VCaP (cell line): ENCODE data around the gene CALML5.

Experiments
- H3K27ac ChIP-seq: fragments of 450-650 bp; 2 replicates; pipeline ENCODE4 v1.5.1; 2017
- TF ChIP-seq, protein P1 (sequence below): fragments of 450-650 bp; conservative IDR thresholded peaks from 2 replicates; pipeline ENCODE4 v1.5.1; 2017; ENCODE audit warnings: mild to moderate bottlenecking, moderate library complexity

The CALML5 gene

DNA sequence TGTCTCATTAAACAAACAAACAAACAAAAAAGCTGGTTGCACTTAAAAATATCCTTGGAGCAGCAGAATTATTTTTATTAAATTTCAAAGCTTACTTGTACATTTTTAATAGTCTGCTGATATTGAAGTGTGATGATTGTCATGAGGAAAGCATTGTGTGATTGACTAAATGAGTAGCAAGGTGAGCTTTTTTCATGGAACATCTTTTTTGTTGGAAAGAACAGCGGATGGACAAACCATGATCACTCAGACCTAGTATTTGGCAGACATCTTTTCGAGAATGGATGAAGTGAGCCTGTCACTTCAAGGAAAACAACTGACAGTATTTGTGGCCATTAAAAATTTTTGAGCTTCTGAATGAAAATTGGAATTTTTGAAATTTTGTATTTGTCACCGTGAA is 19.7 kb upstream of the CALML5 start:
- TF ChIP-seq, protein P1, sequence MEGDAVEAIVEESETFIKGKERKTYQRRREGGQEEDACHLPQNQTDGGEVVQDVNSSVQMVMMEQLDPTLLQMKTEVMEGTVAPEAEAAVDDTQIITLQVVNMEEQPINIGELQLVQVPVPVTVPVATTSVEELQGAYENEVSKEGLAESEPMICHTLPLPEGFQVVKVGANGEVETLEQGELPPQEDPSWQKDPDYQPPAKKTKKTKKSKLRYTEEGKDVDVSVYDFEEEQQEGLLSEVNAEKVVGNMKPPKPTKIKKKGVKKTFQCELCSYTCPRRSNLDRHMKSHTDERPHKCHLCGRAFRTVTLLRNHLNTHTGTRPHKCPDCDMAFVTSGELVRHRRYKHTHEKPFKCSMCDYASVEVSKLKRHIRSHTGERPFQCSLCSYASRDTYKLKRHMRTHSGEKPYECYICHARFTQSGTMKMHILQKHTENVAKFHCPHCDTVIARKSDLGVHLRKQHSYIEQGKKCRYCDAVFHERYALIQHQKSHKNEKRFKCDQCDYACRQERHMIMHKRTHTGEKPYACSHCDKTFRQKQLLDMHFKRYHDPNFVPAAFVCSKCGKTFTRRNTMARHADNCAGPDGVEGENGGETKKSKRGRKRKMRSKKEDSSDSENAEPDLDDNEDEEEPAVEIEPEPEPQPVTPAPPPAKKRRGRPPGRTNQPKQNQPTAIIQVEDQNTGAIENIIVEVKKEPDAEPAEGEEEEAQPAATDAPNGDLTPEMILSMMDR: no peak
- H3K27ac ChIP-seq: peak overlapping the region; percentile 97

DNA sequence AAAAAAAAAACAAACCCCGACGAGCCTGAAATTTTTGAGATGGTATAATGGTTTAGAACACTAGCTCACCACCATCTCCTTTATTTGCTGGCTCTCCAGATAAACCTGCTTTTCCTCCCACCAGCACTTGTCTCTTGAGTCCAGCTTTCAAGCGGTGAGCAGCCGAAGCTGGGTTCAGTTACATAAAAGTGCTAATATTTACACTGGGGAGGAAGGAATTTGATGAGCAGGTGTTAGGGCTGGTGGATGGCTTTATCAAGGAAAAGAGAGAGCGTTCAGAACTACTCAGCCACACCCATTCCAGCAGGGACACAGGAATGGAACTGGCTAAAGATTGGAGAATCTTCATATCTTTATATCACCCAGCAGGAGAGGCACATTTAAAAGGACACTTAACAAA is 18.8 kb upstream of the CALML5 start:
- TF ChIP-seq, protein P1: no peak
- H3K27ac ChIP-seq: peak overlapping the region; percentile 97

DNA sequence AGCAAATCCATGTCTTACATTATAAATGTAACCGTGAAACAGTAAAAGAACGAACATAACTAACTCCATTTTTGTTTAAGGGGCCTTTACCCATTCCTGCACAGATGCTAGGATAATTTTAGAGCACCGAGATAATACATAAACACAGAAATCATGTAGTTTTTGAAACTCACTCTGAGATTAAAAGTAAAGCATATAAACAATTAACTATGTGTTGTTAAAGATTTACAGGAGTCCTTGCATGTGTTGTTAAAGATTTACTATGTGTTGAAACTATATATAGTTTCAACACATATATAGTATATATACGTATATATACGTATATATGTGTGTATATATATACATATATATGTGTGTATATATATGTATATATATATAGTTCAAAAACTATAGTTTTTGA is 18.2 kb upstream of the CALML5 start:
- TF ChIP-seq, protein P1: no peak
- H3K27ac ChIP-seq: peak overlapping the region; percentile 97

DNA sequence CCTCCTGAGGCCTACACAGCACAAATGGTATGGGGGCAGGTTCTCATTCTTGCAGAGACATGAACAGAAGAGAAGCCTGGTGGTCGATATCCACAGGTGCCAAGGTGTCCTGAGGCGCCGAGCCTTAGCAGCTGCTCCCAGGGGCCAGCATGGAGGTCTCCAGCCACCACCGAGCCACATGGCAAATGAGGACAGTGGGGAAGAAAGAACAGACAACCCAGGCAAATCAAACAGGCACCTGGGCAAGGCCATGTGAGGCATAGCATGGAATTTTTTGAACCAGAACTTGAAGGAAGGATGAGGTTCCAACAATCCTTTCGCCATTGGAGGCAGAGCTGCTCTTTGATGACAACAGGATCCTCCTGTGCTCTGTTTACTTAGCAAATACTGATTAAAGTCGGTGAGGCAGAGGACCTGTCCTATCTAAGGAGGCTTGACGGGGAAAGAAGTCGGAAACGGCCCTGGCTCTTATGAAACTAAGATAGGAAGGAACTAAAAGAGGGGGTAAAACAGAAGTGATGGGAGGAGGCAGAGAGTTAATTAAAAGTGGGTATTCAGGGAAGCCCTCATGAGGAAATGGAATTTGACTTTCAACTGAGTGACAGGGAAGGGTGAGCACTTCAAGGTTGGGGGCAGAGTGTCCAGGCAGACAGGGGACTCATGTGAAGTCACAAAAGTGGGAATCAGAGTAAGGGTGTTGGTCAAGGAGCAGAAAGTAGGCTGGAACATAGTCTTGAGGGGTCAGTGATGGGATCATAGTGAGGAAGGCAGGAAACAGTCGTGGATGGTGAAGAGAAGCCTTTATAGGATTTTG is 16.8 kb upstream of the CALML5 start:
- TF ChIP-seq, protein P1: no peak
- H3K27ac ChIP-seq: peak overlapping the region; percentile 97

DNA sequence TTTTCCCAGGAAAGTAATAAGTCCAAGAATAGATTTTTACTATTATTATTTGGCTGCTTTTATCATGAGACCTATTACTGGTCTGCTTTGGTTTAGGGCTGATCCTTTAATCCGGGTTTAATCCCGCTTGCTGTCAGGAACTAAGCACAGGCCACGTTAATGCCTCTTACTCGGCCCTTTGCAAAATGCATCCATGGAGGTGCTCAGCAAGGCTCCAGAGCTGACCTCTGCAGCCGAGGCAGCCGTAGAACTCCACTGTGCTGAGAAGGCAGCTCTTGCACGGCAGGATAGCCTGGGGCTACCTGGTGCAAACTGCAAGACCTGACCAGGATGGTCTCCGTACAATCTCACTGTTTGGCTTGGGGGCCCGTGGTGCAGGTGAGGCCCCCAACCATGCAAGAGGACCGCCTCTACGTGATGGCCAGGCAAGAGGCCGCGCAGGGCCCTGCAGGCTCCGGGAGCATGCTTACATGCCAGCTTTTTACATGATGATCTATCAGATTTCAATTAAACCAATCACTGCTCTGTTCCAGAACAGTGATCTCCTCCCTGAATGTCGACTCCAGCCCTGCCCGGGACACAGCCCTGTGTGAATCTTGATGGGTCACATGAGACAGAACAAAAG is 15.0 kb upstream of the CALML5 start:
- TF ChIP-seq, protein P1: no peak

DNA sequence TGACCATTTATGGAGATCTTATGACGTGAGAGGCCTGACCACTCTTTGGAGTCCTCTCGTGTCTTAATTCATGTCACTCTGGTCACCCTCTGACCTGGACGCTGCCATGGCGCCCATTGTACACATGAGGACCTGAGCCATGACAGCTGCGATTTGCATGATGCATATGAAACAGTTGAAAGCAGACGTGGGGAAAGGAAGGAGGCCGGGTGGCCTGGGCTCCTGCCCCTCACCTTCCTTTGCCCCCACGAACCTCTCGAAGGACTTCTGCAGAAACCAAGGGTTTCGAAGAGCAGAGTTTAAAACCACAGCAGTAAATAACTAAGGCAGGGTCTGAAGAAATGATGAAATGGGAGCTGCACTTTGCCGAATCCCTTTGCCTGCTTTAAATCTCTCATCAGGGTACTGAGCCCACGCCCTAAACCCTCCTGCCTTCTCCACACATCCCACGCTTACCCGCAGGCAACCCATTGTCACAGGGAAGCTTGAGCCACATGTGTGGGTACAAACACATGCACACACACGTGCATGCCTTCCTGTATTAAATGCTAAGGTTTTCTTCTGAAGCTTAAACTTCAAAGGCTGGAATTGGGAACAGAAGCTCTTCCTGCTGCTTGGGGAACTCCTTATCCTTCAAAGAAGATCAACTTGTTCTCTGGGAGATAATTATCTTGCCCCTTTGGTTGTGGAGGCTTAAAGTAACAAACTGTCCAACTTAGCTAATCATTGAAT is 13.7 kb upstream of the CALML5 start:
- peak overlapping the region; percentile 97 for H3K27ac ChIP-seq
- TF ChIP-seq, protein P1: no peak

More for the DNA sequence above, 15.0 kb upstream of the CALML5 start:
- peak overlapping the region; percentile 97 for H3K27ac ChIP-seq

DNA sequence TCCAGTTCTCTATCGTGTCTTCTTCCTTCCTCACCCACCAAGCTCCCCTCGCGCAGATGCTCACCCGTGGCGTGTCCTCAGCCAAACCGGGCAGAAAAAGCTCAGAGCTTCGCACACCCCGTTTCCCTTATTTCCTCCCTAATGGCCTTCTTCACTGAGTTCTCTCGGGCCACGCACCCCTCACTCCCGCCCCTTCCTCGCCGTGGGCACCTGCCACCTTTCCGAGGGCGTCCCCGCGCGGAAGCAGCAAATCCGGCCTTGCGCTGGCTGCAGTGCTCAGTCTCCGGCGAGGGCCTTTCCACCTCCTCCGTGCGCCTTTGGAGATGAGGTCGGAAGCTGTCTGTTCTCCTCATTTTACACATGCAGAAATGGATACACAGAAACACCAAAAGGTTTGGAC is 13.0 kb upstream of the CALML5 start:
- TF ChIP-seq, protein P1: no peak
- peak overlapping the region; percentile 97 for H3K27ac ChIP-seq
